K562 (cell line): ENCODE data around the gene CEACAM18. TPM values are rescaled to one million over a fixed set of nuclear protein-coding genes. Genes with fewer than 3 reads are reported as not detected.

Experiments
- ATF7 ChIP-seq: fragments of 450-650 bp; IDR thresholded peaks from 2 replicates; pipeline ENCODE4 v1.7.1; 2014; ENCODE audit warnings: mild to moderate bottlenecking, moderate library complexity
- CBFA2T2 ChIP-seq: fragments of 450-650 bp; conservative IDR thresholded peaks from 2 replicates; pipeline ENCODE4 v1.6.1; 2017; ENCODE audit warnings: mild to moderate bottlenecking
- CBFA2T3 ChIP-seq: fragments of 450-650 bp; IDR thresholded peaks from 2 replicates; pipeline ENCODE4 v1.6.1; 2017
- CTBP1 ChIP-seq: fragments of 450-650 bp; IDR thresholded peaks from 2 replicates; pipeline ENCODE4 v1.6.1; 2016; ENCODE audit warnings: borderline replicate concordance
- DNMT1 ChIP-seq: fragments of 450-650 bp; IDR thresholded peaks from 2 replicates; pipeline ENCODE4 v1.6.1; 2016; ENCODE audit warnings: antibody characterized with exemption, mild to moderate bottlenecking
- FOXP1 ChIP-seq: sonication (generic); formaldehyde crosslinking; IDR thresholded peaks from 2 replicates; pipeline ENCODE4 v1.8.0; 2022; ENCODE audit warnings: mild to moderate bottlenecking, missing genetic modification reagents
- GABPB1 ChIP-seq: sonication (generic); formaldehyde crosslinking; IDR thresholded peaks from 2 replicates; pipeline ENCODE4 v1.8.0; 2022; ENCODE audit warnings: mild to moderate bottlenecking, missing genetic modification reagents
- HMG20A ChIP-seq: fragments of 450-650 bp; formaldehyde crosslinking; conservative IDR thresholded peaks from 2 replicates; pipeline ENCODE4 v1.4.0; 2020; ENCODE audit warnings: mild to moderate bottlenecking, mixed read lengths
- JUND ChIP-seq, 2 experiments: IDR thresholded peaks; 2 replicates in 1 of 2; 3 replicates in 1 of 2; pipeline ENCODE4 v1.6.1; 2011; ENCODE audit warnings: borderline replicate concordance in 2 of 2, low read depth in 2 of 2, low read length in 2 of 2, improper control_type of control experiment in 1 of 2, missing biosample characterization in 1 of 2, missing genetic modification characterization in 1 of 2, missing genetic modification reagents in 1 of 2
- KDM1A ChIP-seq, 2 experiments: fragments of 450-650 bp; IDR thresholded peaks; 2 replicates each; pipeline ENCODE4 v1.6.1; 2016; ENCODE audit warnings: mild to moderate bottlenecking in 2 of 2
- L3MBTL2 ChIP-seq: fragments of 450-650 bp; IDR thresholded peaks from 2 replicates; pipeline ENCODE4 v1.6.1; 2016; ENCODE audit warnings: mild to moderate bottlenecking, moderate library complexity
- MAFF ChIP-seq: IDR thresholded peaks from 2 replicates; pipeline ENCODE4 v1.6.1; 2012; ENCODE audit warnings: low read length, improper control_type of control experiment
- NFE2 ChIP-seq: IDR thresholded peaks from 2 replicates; pipeline ENCODE4 v1.6.1; 2014; ENCODE audit warnings: antibody characterized with exemption, low read depth
- PHTF2 ChIP-seq: fragments of 250-450 bp; sonication (Bioruptor Pico); IDR thresholded peaks from 2 replicates; pipeline ENCODE4 v1.5.0; 2021; ENCODE audit warnings: mild to moderate bottlenecking
- RBM22 ChIP-seq: fragments of 200-400 bp; formaldehyde crosslinking; IDR thresholded peaks from 2 replicates; pipeline ENCODE4 v1.6.1; 2018; ENCODE audit warnings: low read length, low read depth; ENCODE audit not compliant: poor library complexity, severe bottlenecking
- RNF2 ChIP-seq: sonication (generic); IDR thresholded peaks from 2 replicates; pipeline ENCODE4 v1.6.1; 2016
- SOX6 ChIP-seq: fragments of 450-650 bp; IDR thresholded peaks from 2 replicates; pipeline ENCODE4 v1.6.1; 2014; ENCODE audit warnings: mild to moderate bottlenecking
- SREBF1 ChIP-seq: fragments of 150-350 bp; IDR thresholded peaks from 2 replicates; pipeline ENCODE4 v1.6.1; 2014; ENCODE audit warnings: antibody characterized with exemption, low read depth, low read length, borderline replicate concordance
- TRIM24 ChIP-seq, 2 experiments: fragments of 450-650 bp; IDR thresholded peaks; 2 replicates each; pipeline ENCODE4 v1.6.1; 2016
- ZBTB17 ChIP-seq: fragments of 450-650 bp; formaldehyde crosslinking; IDR thresholded peaks from 2 replicates; pipeline ENCODE4 v1.4.0; 2020; ENCODE audit warnings: mild to moderate bottlenecking
- ZNF140 ChIP-seq: fragments of 250-450 bp; sonication (Bioruptor Pico); IDR thresholded peaks from 2 replicates; pipeline ENCODE4 v1.8.0; 2021; ENCODE audit warnings: moderate library complexity, mild to moderate bottlenecking, inconsistent platforms
- ZNF384 ChIP-seq: IDR thresholded peaks from 2 replicates; pipeline ENCODE4 v1.6.1; 2012; ENCODE audit warnings: low read depth, low read length, improper control_type of control experiment
- polyA plus RNA-seq, 8 experiments: library from polyadenylated mRNA; depleted of rRNA in 4 of 8; stranded (reverse) in 5 of 8; unstranded in 3 of 8; fragments of >200 nt; fragmentation: Nextera tagmentation in 2 of 8; fragmentation: Illumina TruSeq in 1 of 8; extraction: Ambion mirVana in 2 of 8; extraction: Trizol in 1 of 8; gene quantifications; 2 replicates each; pipeline versions ENCODE4 v1.2.1 to v1.2.3, GENCODE V29; 2011 to 2014; ENCODE audit warnings: inconsistent platforms in 1 of 8, missing spikeins in 1 of 8
- total RNA-seq, 7 experiments: library from RNA; depleted of rRNA in 6 of 7; stranded (reverse); fragments of >200 nt in 6 of 7; fragmentation: Illumina TruSeq in 2 of 7; extraction: Trizol in 2 of 7; gene quantifications; 2 replicates each; pipeline versions ENCODE4 v1.2.1 to v1.2.3, GENCODE V29; 2011 to 2021; ENCODE audit warnings: low replicate concordance in 1 of 7
- TF ChIP-seq, protein P1 (sequence below): fragments of 450-650 bp; formaldehyde crosslinking; IDR thresholded peaks from 2 replicates; pipeline ENCODE4 v1.4.0; 2022; ENCODE audit warnings: mild to moderate bottlenecking, moderate library complexity
- TF ChIP-seq, protein P2 (sequence below), 2 experiments: fragments of 450-650 bp; conservative IDR thresholded peaks; 2 replicates each; pipeline ENCODE4 v1.6.1; 2017; ENCODE audit warnings: mild to moderate bottlenecking in 2 of 2, moderate library complexity in 2 of 2
- TF ChIP-seq, protein P3 (sequence below), 2 experiments: fragments of 200-800 bp in 1 of 2; sonication (Bioruptor generic) in 1 of 2; sonication (generic) in 1 of 2; formaldehyde crosslinking in 1 of 2; IDR thresholded peaks in 1 of 2; conservative IDR thresholded peaks in 1 of 2; 2 replicates each; pipeline versions ENCODE4 v1.5.0 to v1.6.1; 2016 to 2020; ENCODE audit warnings: missing compliant biosample characterization in 1 of 2, missing genetic modification characterization in 1 of 2, missing genetic modification reagents in 1 of 2

The CEACAM18 gene
- total and polyA plus RNA-seq, 9 of the 15 experiments (the other 6 are each of a cell fraction or from before 2014, with no cell fraction given): 0.08 to 0.24 (median 0.15) TPM; not detected in 3

DNA sequence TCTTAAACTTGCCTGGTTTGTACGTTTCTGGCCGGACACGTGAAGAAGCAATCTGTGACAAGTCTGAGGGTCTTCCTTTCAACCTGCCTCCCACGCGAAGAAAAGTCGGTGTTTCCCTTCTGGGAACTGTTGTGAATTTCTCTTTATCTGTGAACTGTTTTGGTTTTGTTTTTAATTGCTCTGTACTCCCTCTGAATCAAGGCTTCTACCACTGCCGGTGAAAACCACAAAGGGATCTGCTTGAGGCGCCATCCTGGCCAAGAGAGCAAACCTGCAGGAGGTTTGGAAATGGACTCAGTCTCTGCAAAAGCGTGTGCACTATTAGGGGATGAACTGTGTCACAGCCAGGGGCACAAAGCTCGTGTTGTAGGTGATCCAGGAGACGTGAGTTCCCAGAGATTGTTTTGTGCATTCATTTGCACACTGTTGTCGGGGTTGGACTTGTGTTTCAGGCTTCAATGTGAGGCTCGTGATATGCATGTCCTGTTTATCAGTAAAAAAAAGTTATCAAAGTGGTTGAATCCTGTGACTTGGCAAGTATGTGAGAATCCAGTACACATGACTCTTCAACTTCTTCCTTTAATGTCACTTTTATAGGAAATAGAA is 29.8 kb upstream of the CEACAM18 start (continued):
- 0 out of 2 replicates have a peak, but pooled peaks have one; percentile 52 for TF ChIP-seq ZBTB17
- TF ChIP-seq CBFA2T2: peak; percentile 28; the same call in 1 of the 2 replicates
- no peak for TF ChIP-seq ZNF140
- no peak for TF ChIP-seq SOX6
- no peak for TF ChIP-seq DNMT1
- TF ChIP-seq PHTF2 (CRISPR knock-in tag): no peak
- TF ChIP-seq, protein P1, sequence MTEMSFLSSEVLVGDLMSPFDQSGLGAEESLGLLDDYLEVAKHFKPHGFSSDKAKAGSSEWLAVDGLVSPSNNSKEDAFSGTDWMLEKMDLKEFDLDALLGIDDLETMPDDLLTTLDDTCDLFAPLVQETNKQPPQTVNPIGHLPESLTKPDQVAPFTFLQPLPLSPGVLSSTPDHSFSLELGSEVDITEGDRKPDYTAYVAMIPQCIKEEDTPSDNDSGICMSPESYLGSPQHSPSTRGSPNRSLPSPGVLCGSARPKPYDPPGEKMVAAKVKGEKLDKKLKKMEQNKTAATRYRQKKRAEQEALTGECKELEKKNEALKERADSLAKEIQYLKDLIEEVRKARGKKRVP (CRISPR knock-in tag): 0 out of 2 replicates have a peak, but pooled peaks have one; percentile 9
- TF ChIP-seq HMG20A (CRISPR knock-in tag): peak; percentile 37; the same call in 1 of the 2 replicates
- TF ChIP-seq NFE2: peak; percentile 18; the same call in 1 of the 2 replicates
- peak; percentile 22; the same call in 1 of the 2 replicates for TF ChIP-seq CTBP1
- TF ChIP-seq FOXP1: no peak
- TF ChIP-seq ZNF384: 0 out of 2 replicates have a peak, but pooled peaks have one; percentile 11
- 0 out of 4 replicates have a peak, but pooled peaks of 1 of the 2 experiments have one; percentile 12 for TF ChIP-seq TRIM24 (IDR thresholded peaks at IDR 0.05)
- TF ChIP-seq L3MBTL2: peak; percentile 35; the same call in 1 of the 2 replicates
- peak; percentile 1; the same call in 1 of the 2 replicates for TF ChIP-seq MAFF
- TF ChIP-seq JUND (IDR thresholded peaks at IDR 0.05; ENCODE audit: borderline replicate concordance, low read depth, low read length): 0 out of 2 replicates have a peak, but pooled peaks have one; percentile 19
- 0 out of 3 replicates have a peak, but pooled peaks have one; percentile 28 for TF ChIP-seq JUND (tag; IDR thresholded peaks at IDR 0.05; ENCODE audit: borderline replicate concordance, low read depth, low read length)
- no peak for TF ChIP-seq ATF7
- TF ChIP-seq RNF2: peak; percentile 50; the same call in 1 of the 2 replicates
- no peak for TF ChIP-seq GABPB1 (CRISPR knock-in tag)
- peak; percentile 66 for TF ChIP-seq CBFA2T3
- TF ChIP-seq, protein P2, sequence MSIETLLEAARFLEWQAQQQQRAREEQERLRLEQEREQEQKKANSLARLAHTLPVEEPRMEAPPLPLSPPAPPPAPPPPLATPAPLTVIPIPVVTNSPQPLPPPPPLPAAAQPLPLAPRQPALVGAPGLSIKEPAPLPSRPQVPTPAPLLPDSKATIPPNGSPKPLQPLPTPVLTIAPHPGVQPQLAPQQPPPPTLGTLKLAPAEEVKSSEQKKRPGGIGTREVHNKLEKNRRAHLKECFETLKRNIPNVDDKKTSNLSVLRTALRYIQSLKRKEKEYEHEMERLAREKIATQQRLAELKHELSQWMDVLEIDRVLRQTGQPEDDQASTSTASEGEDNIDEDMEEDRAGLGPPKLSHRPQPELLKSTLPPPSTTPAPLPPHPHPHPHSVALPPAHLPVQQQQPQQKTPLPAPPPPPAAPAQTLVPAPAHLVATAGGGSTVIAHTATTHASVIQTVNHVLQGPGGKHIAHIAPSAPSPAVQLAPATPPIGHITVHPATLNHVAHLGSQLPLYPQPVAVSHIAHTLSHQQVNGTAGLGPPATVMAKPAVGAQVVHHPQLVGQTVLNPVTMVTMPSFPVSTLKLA (conservative IDR thresholded peaks at IDR 0.05): no peak
- peak; percentile 81 to 83 for TF ChIP-seq KDM1A (IDR thresholded peaks at IDR 0.05)
- TF ChIP-seq SREBF1: no peak
- TF ChIP-seq, protein P3, sequence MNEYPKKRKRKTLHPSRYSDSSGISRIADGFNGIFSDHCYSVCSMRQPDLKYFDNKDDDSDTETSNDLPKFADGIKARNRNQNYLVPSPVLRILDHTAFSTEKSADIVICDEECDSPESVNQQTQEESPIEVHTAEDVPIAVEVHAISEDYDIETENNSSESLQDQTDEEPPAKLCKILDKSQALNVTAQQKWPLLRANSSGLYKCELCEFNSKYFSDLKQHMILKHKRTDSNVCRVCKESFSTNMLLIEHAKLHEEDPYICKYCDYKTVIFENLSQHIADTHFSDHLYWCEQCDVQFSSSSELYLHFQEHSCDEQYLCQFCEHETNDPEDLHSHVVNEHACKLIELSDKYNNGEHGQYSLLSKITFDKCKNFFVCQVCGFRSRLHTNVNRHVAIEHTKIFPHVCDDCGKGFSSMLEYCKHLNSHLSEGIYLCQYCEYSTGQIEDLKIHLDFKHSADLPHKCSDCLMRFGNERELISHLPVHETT (CRISPR knock-in tag; conservative IDR thresholded peaks at IDR 0.05 in 1 of 2, IDR thresholded peaks at IDR 0.05 in 1 of 2): 0 out of 4 replicates have a peak, but pooled peaks of 1 of the 2 experiments have one; percentile 45
- no peak for TF ChIP-seq RBM22
